HepG2 (cell line): ENCODE measurements around the gene DIPK1B. TPM values are rescaled to one million over a fixed set of nuclear protein-coding genes. Genes with fewer than 3 reads are reported as not detected.

ENCODE experiments used
- CTCF ChIP-seq: sonication (generic); formaldehyde crosslinking; IDR thresholded peaks from 2 replicates; pipeline ENCODE4 v1.5.0; 2020; ENCODE audit warnings: mild to moderate bottlenecking, missing genetic modification reagents, moderate library complexity
- MAFK ChIP-seq, 2 experiments: IDR thresholded peaks in 1 of 2; conservative IDR thresholded peaks in 1 of 2; 2 replicates each; pipeline ENCODE4 v1.6.1; 2011; ENCODE audit warnings: improper control_type of control experiment in 2 of 2, low read length in 2 of 2
- RBM39 ChIP-seq: fragments of 200-400 bp; formaldehyde crosslinking; IDR thresholded peaks from one replicate; pipeline ENCODE4 v1.6.1; 2018; ENCODE audit warnings: antibody characterized with exemption, mild to moderate bottlenecking, low read depth, low read length; ENCODE audit not compliant: poor library complexity, severe bottlenecking
- SIN3A ChIP-seq: IDR thresholded peaks from 2 replicates; pipeline ENCODE4 v1.6.1; 2011; ENCODE audit warnings: low read depth, mild to moderate bottlenecking, control low read depth, low read length, borderline replicate concordance
- SMAD3 ChIP-seq: sonication (generic); formaldehyde crosslinking; IDR thresholded peaks from 2 replicates; pipeline ENCODE4 v1.4.0; 2020; ENCODE audit warnings: missing genetic modification reagents
- SP4 ChIP-seq: sonication (generic); formaldehyde crosslinking; IDR thresholded peaks from 2 replicates; pipeline ENCODE4 v1.8.1; 2023; ENCODE audit warnings: mild to moderate bottlenecking, missing genetic modification reagents
- XBP1 ChIP-seq: sonication (generic); formaldehyde crosslinking; IDR thresholded peaks from 2 replicates; pipeline ENCODE4 v1.5.0; 2020; ENCODE audit warnings: missing genetic modification reagents
- XRCC5 ChIP-seq: fragments of 200-400 bp; formaldehyde crosslinking; optimal IDR thresholded peaks from 2 replicates; pipeline ENCODE3; 2017; ENCODE audit warnings: mild to moderate bottlenecking, low read length
- ZC3H4 ChIP-seq: sonication (generic); formaldehyde crosslinking; IDR thresholded peaks from 2 replicates; pipeline ENCODE4 v1.4.0; 2020; ENCODE audit warnings: missing genetic modification reagents, borderline replicate concordance
- ZFP36L2 ChIP-seq: sonication (generic); formaldehyde crosslinking; IDR thresholded peaks from 2 replicates; pipeline ENCODE4 v1.4.0; 2020; ENCODE audit warnings: missing genetic modification reagents
- ZNF138 ChIP-seq: sonication (generic); formaldehyde crosslinking; IDR thresholded peaks from 2 replicates; pipeline ENCODE4 v1.5.0; 2020; ENCODE audit warnings: mild to moderate bottlenecking, low read depth, missing genetic modification reagents
- ZNF441 ChIP-seq: sonication (generic); formaldehyde crosslinking; IDR thresholded peaks from 2 replicates; pipeline ENCODE4 v1.7.0; 2021; ENCODE audit warnings: missing genetic modification reagents, borderline replicate concordance
- ZNF547 ChIP-seq: sonication (generic); formaldehyde crosslinking; IDR thresholded peaks from 2 replicates; pipeline ENCODE4 v1.5.1; 2020; ENCODE audit warnings: mild to moderate bottlenecking, missing genetic modification reagents
- ZNF550 ChIP-seq: sonication (generic); formaldehyde crosslinking; IDR thresholded peaks from 2 replicates; pipeline ENCODE4 v1.4.0; 2020; ENCODE audit warnings: mild to moderate bottlenecking, missing genetic modification reagents, borderline replicate concordance
- ZNF674 ChIP-seq: sonication (generic); formaldehyde crosslinking; IDR thresholded peaks from 2 replicates; pipeline ENCODE4 v1.5.0; 2020; ENCODE audit warnings: low read depth, mild to moderate bottlenecking, missing genetic modification reagents
- ZNF687 ChIP-seq: sonication (generic); formaldehyde crosslinking; IDR thresholded peaks from 2 replicates; pipeline ENCODE4 v1.5.1; 2020; ENCODE audit warnings: mild to moderate bottlenecking, missing genetic modification reagents, moderate library complexity
- polyA plus RNA-seq, 8 experiments: library from polyadenylated mRNA; depleted of rRNA in 3 of 8; stranded (reverse) in 7 of 8; unstranded in 1 of 8; fragments of >200 nt; fragmentation: Illumina TruSeq in 4 of 8; extraction: Trizol in 4 of 8; gene quantifications; 2 replicates each; pipeline versions ENCODE4 v1.2.1 to v1.2.3, GENCODE V29; 2011 to 2016; ENCODE audit warnings: low read depth in 4 of 8, missing spikeins in 1 of 8, mixed read lengths in 1 of 8; ENCODE audit not compliant: insufficient read depth in 1 of 8
- total RNA-seq, 5 experiments: library from RNA; depleted of rRNA; stranded (reverse); fragments of >200 nt; fragmentation: Illumina TruSeq; extraction: Trizol; gene quantifications; 2 replicates each; pipeline ENCODE4 v1.2.3, GENCODE V29; 2016; ENCODE audit warnings: low read depth in 1 of 5
- TF ChIP-seq, protein P1 (sequence below): sonication (generic); formaldehyde crosslinking; conservative IDR thresholded peaks from 2 replicates; pipeline ENCODE4 v1.8.1; 2023; ENCODE audit warnings: missing genetic modification reagents
- TF ChIP-seq, protein P2 (sequence below): sonication (generic); formaldehyde crosslinking; IDR thresholded peaks from 2 replicates; pipeline ENCODE4 v1.8.0; 2022; ENCODE audit warnings: missing genetic modification reagents, mild to moderate bottlenecking, inconsistent platforms, borderline replicate concordance
- TF ChIP-seq, protein P3 (sequence below): sonication (generic); formaldehyde crosslinking; IDR thresholded peaks from 2 replicates; pipeline ENCODE4 v1.8.1; 2022; ENCODE audit warnings: mild to moderate bottlenecking, missing genetic modification reagents

Gene DIPK1B
- total and polyA plus RNA-seq, 2 of the 13 experiments (the other 11 are each of a cell fraction or from before 2014, with no cell fraction given), result 0.18 to 3.9 TPM

GRCh38 chr9:136671646-136672430 is 40.5 kb upstream of the DIPK1B start (continued):
- TF ChIP-seq, protein P1, sequence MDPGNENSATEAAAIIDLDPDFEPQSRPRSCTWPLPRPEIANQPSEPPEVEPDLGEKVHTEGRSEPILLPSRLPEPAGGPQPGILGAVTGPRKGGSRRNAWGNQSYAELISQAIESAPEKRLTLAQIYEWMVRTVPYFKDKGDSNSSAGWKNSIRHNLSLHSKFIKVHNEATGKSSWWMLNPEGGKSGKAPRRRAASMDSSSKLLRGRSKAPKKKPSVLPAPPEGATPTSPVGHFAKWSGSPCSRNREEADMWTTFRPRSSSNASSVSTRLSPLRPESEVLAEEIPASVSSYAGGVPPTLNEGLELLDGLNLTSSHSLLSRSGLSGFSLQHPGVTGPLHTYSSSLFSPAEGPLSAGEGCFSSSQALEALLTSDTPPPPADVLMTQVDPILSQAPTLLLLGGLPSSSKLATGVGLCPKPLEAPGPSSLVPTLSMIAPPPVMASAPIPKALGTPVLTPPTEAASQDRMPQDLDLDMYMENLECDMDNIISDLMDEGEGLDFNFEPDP (CRISPR knock-in tag), result no peak
- TF ChIP-seq MAFK (conservative IDR thresholded peaks at IDR 0.05 in 1 of 2, IDR thresholded peaks at IDR 0.05 in 1 of 2; ENCODE audit: low read length in 2 of 2), result no peak
- TF ChIP-seq XRCC5, result peak; percentile 60
- no peak for TF ChIP-seq SIN3A
- TF ChIP-seq SMAD3 (CRISPR knock-in tag), result no peak
- TF ChIP-seq ZNF441 (CRISPR knock-in tag), result no peak
- TF ChIP-seq, protein P2, sequence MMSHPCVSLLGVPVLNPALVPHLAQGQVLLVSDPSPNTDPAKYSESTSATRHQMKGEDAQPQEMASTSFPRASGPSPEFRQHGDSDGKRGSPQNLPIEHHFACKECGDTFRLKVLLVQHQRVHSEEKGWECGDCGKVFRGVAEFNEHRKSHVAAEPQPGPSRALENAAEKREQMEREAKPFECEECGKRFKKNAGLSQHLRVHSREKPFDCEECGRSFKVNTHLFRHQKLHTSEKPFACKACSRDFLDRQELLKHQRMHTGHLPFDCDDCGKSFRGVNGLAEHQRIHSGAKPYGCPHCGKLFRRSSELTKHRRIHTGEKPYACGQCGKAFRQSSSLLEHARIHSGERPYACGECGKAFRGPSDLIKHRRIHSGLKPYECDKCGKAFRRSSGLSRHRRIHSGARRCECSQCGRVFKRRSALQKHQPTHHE (CRISPR knock-in tag), result no peak
- TF ChIP-seq ZFP36L2 (CRISPR knock-in tag), result no peak
- 0 out of 2 replicates have a peak, but pooled peaks have one; percentile 30 for TF ChIP-seq ZNF550 (CRISPR knock-in tag)
- TF ChIP-seq ZNF138 (CRISPR knock-in tag), result no peak
- no peak for TF ChIP-seq SP4 (CRISPR knock-in tag)
- TF ChIP-seq RBM39, result peak; percentile 45
- no peak for TF ChIP-seq ZNF674 (CRISPR knock-in tag)
- no peak for TF ChIP-seq ZC3H4 (CRISPR knock-in tag)
- TF ChIP-seq XBP1 (CRISPR knock-in tag), result no peak
- TF ChIP-seq ZNF547 (CRISPR knock-in tag), result no peak
- TF ChIP-seq, protein P3, sequence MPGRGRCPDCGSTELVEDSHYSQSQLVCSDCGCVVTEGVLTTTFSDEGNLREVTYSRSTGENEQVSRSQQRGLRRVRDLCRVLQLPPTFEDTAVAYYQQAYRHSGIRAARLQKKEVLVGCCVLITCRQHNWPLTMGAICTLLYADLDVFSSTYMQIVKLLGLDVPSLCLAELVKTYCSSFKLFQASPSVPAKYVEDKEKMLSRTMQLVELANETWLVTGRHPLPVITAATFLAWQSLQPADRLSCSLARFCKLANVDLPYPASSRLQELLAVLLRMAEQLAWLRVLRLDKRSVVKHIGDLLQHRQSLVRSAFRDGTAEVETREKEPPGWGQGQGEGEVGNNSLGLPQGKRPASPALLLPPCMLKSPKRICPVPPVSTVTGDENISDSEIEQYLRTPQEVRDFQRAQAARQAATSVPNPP (CRISPR knock-in tag), result no peak
- TF ChIP-seq CTCF, result peak; percentile 85
- TF ChIP-seq ZNF687 (CRISPR knock-in tag), result peak; percentile 52
